H1 (cell line): ENCODE measurements around the gene CBY2. TPM values are rescaled to one million over a fixed set of nuclear protein-coding genes. Genes with fewer than 3 reads are reported as not detected.

Experiments used
- CTCF ChIA-PET: fragments of 300-600 bp; sonication (Branson Sonifier 250); formaldehyde crosslinking; loops from one replicate; lab custom pipeline; 2021; ENCODE audit not compliant: partially characterized antibody; lab: Charles Lee
- POLR2A ChIA-PET: fragments of 300-600 bp; sonication (Branson Sonifier 250); formaldehyde crosslinking; loops from one replicate; lab custom pipeline; 2021; ENCODE audit warnings: inconsistent platforms; ENCODE audit not compliant: partially characterized antibody; lab: Charles Lee
- DNase-seq, 2 experiments: peaks; one replicate each; pipeline versions ENCODE4 v3.0.0 to v3.0.0-alpha.2; 2010 to 2022; ENCODE audit warnings: low spot score in 2 of 2, low read depth in 1 of 2, mixed read lengths in 1 of 2
- FAIRE-seq: peaks from 2 replicates; lab custom pipeline; 2011; peaks lifted over from hg19 to GRCh38; lab: Jason Lieb, UNC
- H2AFZ ChIP-seq: 2 replicates; pipeline ENCODE4 v1.8.1; 2012; ENCODE audit warnings: low read length, inconsistent platforms
- H2AK5ac ChIP-seq: 2 replicates; pipeline ENCODE4 v1.6.1; 2013; ENCODE audit warnings: low read depth, low read length
- H2BK120ac ChIP-seq: replicated peaks from 2 replicates; pipeline ENCODE3; 2013; ENCODE audit warnings: low read depth, low read length, inconsistent platforms
- H2BK12ac ChIP-seq: 2 replicates; pipeline ENCODE4 v1.6.1; 2013; ENCODE audit warnings: low read depth, low read length
- H2BK15ac ChIP-seq: 2 replicates; pipeline ENCODE4 v1.6.1; 2013; ENCODE audit warnings: low read length
- H2BK20ac ChIP-seq: 2 replicates; pipeline ENCODE4 v1.6.1; 2013; ENCODE audit warnings: low read length
- H2BK5ac ChIP-seq: 2 replicates; pipeline ENCODE4 v1.6.1; 2013; ENCODE audit warnings: low read depth, low read length
- H3K14ac ChIP-seq: 2 replicates; pipeline ENCODE4 v1.6.1; 2013; ENCODE audit warnings: inconsistent platforms; ENCODE audit not compliant: insufficient read length
- H3K18ac ChIP-seq: 2 replicates; pipeline ENCODE4 v1.6.1; 2013; ENCODE audit warnings: low read length; ENCODE audit errors: extremely low read depth
- H3K23ac ChIP-seq: 2 replicates; pipeline ENCODE4 v1.6.1; 2013; ENCODE audit warnings: inconsistent platforms; ENCODE audit not compliant: insufficient read length
- H3K23me2 ChIP-seq: 2 replicates; pipeline ENCODE4 v1.6.1; 2013; ENCODE audit warnings: low read depth, low read length
- H3K27ac ChIP-seq: 2 replicates; pipeline ENCODE4 v1.6.1; 2011; ENCODE audit warnings: low read depth, low read length, inconsistent platforms
- H3K27me3 ChIP-seq, 4 experiments: replicated peaks in 1 of 4; 1 replicate in 1 of 4; 2 replicates in 3 of 4; pipeline versions ENCODE4 v1.6.1 to v1.8.1; 2011 to 2013; ENCODE audit warnings: low read length in 3 of 4, mild to moderate bottlenecking in 3 of 4, inconsistent platforms in 2 of 4, mixed read lengths in 2 of 4, moderate library complexity in 1 of 4; ENCODE audit not compliant: control insufficient read depth in 3 of 4, insufficient read depth in 3 of 4; ENCODE audit errors: extremely low read depth in 1 of 4
- H3K36me3 ChIP-seq, 4 experiments: 2 replicates each; pipeline versions ENCODE4 v1.6.1 to v1.8.1; 2011 to 2013; ENCODE audit warnings: mild to moderate bottlenecking in 4 of 4, low read length in 3 of 4, moderate library complexity in 2 of 4, control low read depth in 1 of 4, inconsistent platforms in 1 of 4; ENCODE audit not compliant: insufficient read depth in 4 of 4, control insufficient read depth in 2 of 4
- H3K4ac ChIP-seq: replicated peaks from 2 replicates; pipeline ENCODE3; 2013; ENCODE audit warnings: low read length, low read depth, mixed read lengths, inconsistent platforms; ENCODE audit not compliant: insufficient read length
- H3K4me1 ChIP-seq, 4 experiments: replicated peaks in 1 of 4; 1 replicate in 1 of 4; 2 replicates in 3 of 4; pipeline versions ENCODE4 v1.6.1 to v1.8.1; 2011 to 2013; ENCODE audit warnings: low read length in 3 of 4, inconsistent platforms in 2 of 4, mixed read lengths in 1 of 4; ENCODE audit not compliant: insufficient read depth in 4 of 4, control insufficient read depth in 3 of 4
- H3K4me2 ChIP-seq, 2 experiments: 2 replicates each; pipeline versions ENCODE4 v1.6.1 to v1.8.1; 2011 to 2013; ENCODE audit warnings: low read depth in 2 of 2, low read length in 2 of 2, control low read depth in 1 of 2, inconsistent platforms in 1 of 2, mild to moderate bottlenecking in 1 of 2; ENCODE audit not compliant: insufficient read depth in 1 of 2
- H3K4me3 ChIP-seq, 4 experiments: fragments of 200-600, 300-600 bp in 1 of 4; sonication (generic), shearing (Covaris generic), sonication (Bioruptor Twin) in 1 of 4; 2 replicates each; pipeline versions ENCODE4 v1.5.1 to v1.8.1; 2011 to 2016; ENCODE audit warnings: low read length in 4 of 4, low read depth in 3 of 4, control low read depth in 2 of 4, inconsistent platforms in 2 of 4, mild to moderate bottlenecking in 2 of 4, mixed read lengths in 1 of 4, moderate library complexity in 1 of 4; ENCODE audit not compliant: insufficient read depth in 2 of 4; ENCODE audit errors: extremely low read depth in 1 of 4
- H3K56ac ChIP-seq: replicated peaks from 2 replicates; pipeline ENCODE3; 2013; ENCODE audit warnings: low read depth, mild to moderate bottlenecking, mixed read lengths, low read length, inconsistent platforms; ENCODE audit not compliant: insufficient read length
- H3K79me1 ChIP-seq: 2 replicates; pipeline ENCODE4 v1.6.1; 2013; ENCODE audit warnings: low read depth, low read length, control low read depth
- H3K79me2 ChIP-seq, 2 experiments: 2 replicates each; pipeline versions ENCODE4 v1.6.1 to v1.8.1; 2012 to 2013; ENCODE audit warnings: low read length in 2 of 2, mild to moderate bottlenecking in 2 of 2, inconsistent platforms in 1 of 2; ENCODE audit not compliant: insufficient read depth in 2 of 2, control insufficient read depth in 1 of 2
- H3K9ac ChIP-seq, 4 experiments: replicated peaks in 1 of 4; 1 replicate in 1 of 4; 2 replicates in 3 of 4; pipeline versions ENCODE4 v1.6.1 to v1.8.1; 2011 to 2013; ENCODE audit warnings: low read depth in 3 of 4, low read length in 3 of 4, control low read depth in 2 of 4, mild to moderate bottlenecking in 2 of 4, moderate library complexity in 2 of 4, inconsistent platforms in 1 of 4; ENCODE audit errors: extremely low read depth in 1 of 4
- H3K9me3 ChIP-seq, 2 experiments: 2 replicates each; pipeline versions ENCODE4 v1.6.1 to v1.8.1; 2012 to 2013; ENCODE audit warnings: mild to moderate bottlenecking in 2 of 2, moderate library complexity in 2 of 2, control low read depth in 1 of 2, inconsistent platforms in 1 of 2, low read depth in 1 of 2, low read length in 1 of 2, mixed read lengths in 1 of 2; ENCODE audit not compliant: insufficient read depth in 2 of 2
- H4K20me1 ChIP-seq, 2 experiments: replicated peaks in 1 of 2; 2 replicates each; pipeline versions ENCODE3 to v1.8.1; 2011 to 2013; ENCODE audit warnings: inconsistent platforms in 2 of 2, low read length in 2 of 2, mild to moderate bottlenecking in 1 of 2; ENCODE audit not compliant: insufficient read depth in 2 of 2, control insufficient read depth in 1 of 2
- H4K5ac ChIP-seq: 2 replicates; pipeline ENCODE4 v1.6.1; 2013; ENCODE audit warnings: low read length, low read depth, mixed read lengths, inconsistent platforms; ENCODE audit not compliant: insufficient read length
- H4K8ac ChIP-seq: 2 replicates; pipeline ENCODE4 v1.8.0; 2013; ENCODE audit warnings: mild to moderate bottlenecking, moderate library complexity, low read length, inconsistent platforms; ENCODE audit not compliant: insufficient read depth; ENCODE audit errors: extremely low read depth
- H4K91ac ChIP-seq: replicated peaks from 2 replicates; pipeline ENCODE3; 2013; ENCODE audit warnings: low read length, mixed read lengths, inconsistent platforms; ENCODE audit not compliant: insufficient read length
- E2F6 ChIP-seq: IDR thresholded peaks from 2 replicates; pipeline ENCODE4 v1.6.1; 2012; ENCODE audit warnings: inconsistent platforms
- TBP ChIP-seq: IDR thresholded peaks from 2 replicates; pipeline ENCODE4 v1.6.1; 2011; ENCODE audit warnings: low read depth, low read length, improper control_type of control experiment
- WGBS, 2 experiments: shearing (Covaris generic) in 1 of 2; methylation state at CpG; one replicate each; pipeline versions ENCODE4 v1.1.6 to v1.1.7; 2013 to 2015; ENCODE audit warnings: low lambda C conversion rate in 2 of 2, mixed read lengths in 2 of 2, inconsistent platforms in 1 of 2, low coverage in 1 of 2, missing lambda C conversion rate in 1 of 2; ENCODE audit not compliant: insufficient replicate concordance in 2 of 2, insufficient coverage in 1 of 2, insufficient read length in 1 of 2; ENCODE audit errors: extremely low coverage in 1 of 2, missing lambda C conversion rate in 1 of 2; 5-methylcytosine and 5-hydroxymethylcytosine counted together
- polyA plus RNA-seq, 7 experiments: library from polyadenylated mRNA; depleted of rRNA in 3 of 7; stranded (reverse) in 5 of 7; unstranded in 2 of 7; fragments of >200 nt in 5 of 7; fragments of 200-250 nt in 2 of 7; gene quantifications; 1 replicate in 5 of 7; 2 replicates in 1 of 7; 4 replicates in 1 of 7; pipeline versions ENCODE4 v1.2.1 to v1.2.3, GENCODE V29; 2011 to 2013; ENCODE audit warnings: missing spikeins in 2 of 7, mixed read lengths in 2 of 7
- total RNA-seq: library from RNA; stranded (reverse); fragmentation: NEBNext Ultra II Directional; extraction: Animal tissue kit (Norgen Biotek cat#: 25700); gene quantifications from 2 replicates; pipeline ENCODE4 v1.2.1, GENCODE V29; 2021

The CBY2 gene
- total and polyA plus RNA-seq, 2 of the 8 experiments (the other 6 are each of a cell fraction or from before 2014, with no cell fraction given) = not detected

DNA sequence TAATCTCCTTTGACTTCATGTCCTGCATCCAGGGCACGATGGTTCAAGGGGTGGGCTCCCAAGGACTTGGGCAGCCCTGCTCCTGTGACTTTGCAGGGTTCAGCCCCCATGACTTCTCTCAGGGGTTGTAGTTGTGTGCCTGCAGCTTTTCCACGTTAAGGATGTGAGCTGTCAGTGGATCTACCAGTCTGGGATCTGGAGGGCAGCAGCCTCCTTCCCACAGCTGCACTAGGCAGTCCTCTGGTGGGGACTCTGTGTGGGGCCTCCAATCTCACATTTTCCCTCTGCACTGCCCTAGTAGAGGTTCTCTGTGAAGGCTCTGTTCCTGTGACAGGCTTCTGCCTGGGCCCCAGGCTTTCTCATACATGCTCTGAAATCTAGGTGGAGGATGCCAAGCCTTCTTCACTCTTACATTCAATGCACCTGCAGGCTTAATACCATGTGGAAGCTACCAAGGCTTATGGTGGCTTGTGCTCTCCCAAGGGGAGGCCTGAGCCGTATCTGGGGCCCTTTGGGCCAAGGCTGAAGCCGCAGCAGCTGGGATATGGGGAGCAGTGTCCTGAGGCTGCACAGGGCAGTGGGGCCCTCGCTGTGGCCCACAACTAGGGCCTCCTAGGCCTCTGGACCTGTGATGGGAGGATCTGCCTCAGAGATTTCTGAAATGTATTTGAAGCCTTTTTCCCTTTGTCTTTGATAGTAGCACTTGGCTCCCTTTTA is 47.3 kb upstream of the CBY2 start:
- no peak overlapping the region for H2AK5ac ChIP-seq
- H3K23me2 ChIP-seq = no peaks in the 10 kb centered on the region
- H3K4me2 ChIP-seq = no peak overlapping the region
- no peak overlapping the region for H3K9ac ChIP-seq
- H2BK5ac ChIP-seq = no peak overlapping the region
- H3K4me1 ChIP-seq = no peaks in the 10 kb centered on the region
- ChIA-PET CTCF (no interaction called here), POLR2A (no interaction called here)
- H3K36me3 ChIP-seq = no peaks in the 10 kb centered on the region
- no peak overlapping the region for H3K56ac ChIP-seq
- H2BK12ac ChIP-seq = no peak overlapping the region
- H3K18ac ChIP-seq = no peak overlapping the region
- H4K20me1 ChIP-seq = no peaks in the 10 kb centered on the region
- DNase-seq (no peak), FAIRE-seq (no peak)
- no peak overlapping the region for H3K27ac ChIP-seq
- H2BK120ac ChIP-seq = no peak overlapping the region
- no peak overlapping the region for H3K4ac ChIP-seq
- TF ChIP-seq TBP = no peak
- no peak for TF ChIP-seq E2F6
- no peak overlapping the region for H2AFZ ChIP-seq
- H3K79me2 ChIP-seq = no peaks in the 10 kb centered on the region
- H2BK20ac ChIP-seq = no peak overlapping the region
- no peak overlapping the region for H3K14ac ChIP-seq
- no peak overlapping the region for H4K91ac ChIP-seq
- no peaks in the 10 kb centered on the region for H3K9me3 ChIP-seq
- no peak overlapping the region for H2BK15ac ChIP-seq
- no peak overlapping the region for H3K23ac ChIP-seq
- H3K4me3 ChIP-seq = no peak overlapping the region
- H4K5ac ChIP-seq = no peak overlapping the region
- H4K8ac ChIP-seq = no peak overlapping the region
- WGBS, 2 experiments = 88% methylated on average over 5 of the region's 5 CpGs; no CpG with 5 or more reads in 1 of the 2 experiments
- no peaks in the 10 kb centered on the region for H3K27me3 ChIP-seq
- no peaks in the 10 kb centered on the region for H3K79me1 ChIP-seq
